WTC11 (cell line): ENCODE measurements around the gene GPD1L. TPM values are rescaled to one million over a fixed set of nuclear protein-coding genes. Genes with fewer than 3 reads are reported as not detected.
A peak's percentile ranks its signal among the peaks of the same experiment; 100 is the strongest.

ENCODE experiments used
- ATAC-seq: fragments of 200-7000 bp; cut with Tn5 transposase; 2 replicates; pipeline ENCODE4 v1.10.0; 2021; ENCODE audit warnings: mild to moderate bottlenecking, moderate library complexity
- CTCF ChIA-PET: fragments of 300-600 bp; sonication (Branson Sonifier 250); formaldehyde crosslinking; loops from one replicate; lab custom pipeline; 2021; ENCODE audit warnings: antibody characterized with exemption; lab: Charles Lee
- POLR2A ChIA-PET: fragments of 350-600 bp; sonication (Branson Sonifier 250); formaldehyde crosslinking; loops from one replicate; lab custom pipeline; 2021; ENCODE audit warnings: antibody characterized with exemption; lab: Charles Lee
- DNase-seq: peaks from one replicate; pipeline ENCODE4 v3.0.0; 2021; ENCODE audit warnings: low spot score
- H3K27ac Mint-ChIP-seq: 2 replicates; pipeline ENCODE4 v1.8.0; 2021; ENCODE audit warnings: mixed read lengths
- H3K27me3 Mint-ChIP-seq: 2 replicates; pipeline ENCODE4 v1.8.0; 2021; ENCODE audit warnings: low read depth, mild to moderate bottlenecking, moderate library complexity, mixed read lengths
- H3K36me3 Mint-ChIP-seq: 2 replicates; pipeline ENCODE4 v1.8.0; 2021; ENCODE audit warnings: mixed read lengths
- H3K4me1 Mint-ChIP-seq: 2 replicates; pipeline ENCODE4 v1.8.0; 2022; ENCODE audit warnings: mixed read lengths
- H3K4me3 Mint-ChIP-seq: 2 replicates; pipeline ENCODE4 v1.8.0; 2021; ENCODE audit warnings: mild to moderate bottlenecking, moderate library complexity, mixed read lengths
- H3K9me3 Mint-ChIP-seq: 2 replicates; pipeline ENCODE4 v1.8.0; 2021; ENCODE audit warnings: mixed read lengths
- ATF3 ChIP-seq: sonication (generic); formaldehyde crosslinking; conservative IDR thresholded peaks from 2 replicates; pipeline ENCODE4 v1.8.1; 2022; ENCODE audit warnings: mild to moderate bottlenecking, missing genetic modification reagents
- CBFB ChIP-seq: sonication (generic); formaldehyde crosslinking; IDR thresholded peaks from 2 replicates; pipeline ENCODE4 v1.8.1; 2022; ENCODE audit warnings: mild to moderate bottlenecking, low read depth, missing genetic modification reagents
- CREM ChIP-seq: sonication (generic); formaldehyde crosslinking; IDR thresholded peaks from 2 replicates; pipeline ENCODE4 v1.8.1; 2022; ENCODE audit warnings: mild to moderate bottlenecking, missing genetic modification reagents, moderate library complexity
- CTCF ChIP-seq: fragments of 200-600 bp; IDR thresholded peaks from 2 replicates; pipeline ENCODE4 v1.8.0; 2022; ENCODE audit warnings: antibody characterized with exemption
- ELF4 ChIP-seq: sonication (generic); formaldehyde crosslinking; IDR thresholded peaks from 2 replicates; pipeline ENCODE4 v1.8.1; 2022; ENCODE audit warnings: low read depth, mild to moderate bottlenecking, moderate library complexity, missing genetic modification reagents
- FOXP1 ChIP-seq: sonication (generic); formaldehyde crosslinking; IDR thresholded peaks from 2 replicates; pipeline ENCODE4 v1.8.0; 2022; ENCODE audit warnings: missing genetic modification reagents, mild to moderate bottlenecking, moderate library complexity, borderline replicate concordance
- GABPB1 ChIP-seq: sonication (generic); formaldehyde crosslinking; IDR thresholded peaks from 2 replicates; pipeline ENCODE4 v1.8.1; 2023; ENCODE audit warnings: mild to moderate bottlenecking, missing genetic modification reagents
- MXD4 ChIP-seq: fragments of 250-450 bp; sonication (Bioruptor Pico); IDR thresholded peaks from 2 replicates; pipeline ENCODE4 v1.8.0; 2021; ENCODE audit warnings: mild to moderate bottlenecking, moderate library complexity, borderline replicate concordance
- MYBL2 ChIP-seq: sonication (generic); formaldehyde crosslinking; IDR thresholded peaks from 2 replicates; pipeline ENCODE4 v1.8.1; 2023; ENCODE audit warnings: mild to moderate bottlenecking, moderate library complexity, missing genetic modification reagents
- NFYB ChIP-seq: sonication (generic); formaldehyde crosslinking; conservative IDR thresholded peaks from 2 replicates; pipeline ENCODE4 v1.8.0; 2022; ENCODE audit warnings: low read depth, missing genetic modification reagents
- PRRX2 ChIP-seq: fragments of 250-450 bp; sonication (Bioruptor Pico); IDR thresholded peaks from 2 replicates; pipeline ENCODE4 v1.8.0; 2021; ENCODE audit warnings: mild to moderate bottlenecking
- TP53 ChIP-seq: sonication (generic); formaldehyde crosslinking; IDR thresholded peaks from 2 replicates; pipeline ENCODE4 v1.8.1; 2023; ENCODE audit warnings: mild to moderate bottlenecking, missing genetic modification reagents
- USF1 ChIP-seq: sonication (generic); formaldehyde crosslinking; IDR thresholded peaks from 2 replicates; pipeline ENCODE4 v1.8.0; 2022; ENCODE audit warnings: mild to moderate bottlenecking, missing genetic modification reagents
- ZBTB21 ChIP-seq: sonication (generic); formaldehyde crosslinking; IDR thresholded peaks from 2 replicates; pipeline ENCODE4 v1.8.1; 2023; ENCODE audit warnings: mild to moderate bottlenecking, missing genetic modification reagents, borderline replicate concordance
- ZNF219 ChIP-seq: sonication (generic); formaldehyde crosslinking; IDR thresholded peaks from 2 replicates; pipeline ENCODE4 v1.8.0; 2023; ENCODE audit warnings: missing genetic modification reagents, mild to moderate bottlenecking, borderline replicate concordance
- ZNF263 ChIP-seq: sonication (generic); formaldehyde crosslinking; IDR thresholded peaks from 2 replicates; pipeline ENCODE4 v1.8.1; 2022; ENCODE audit warnings: low read depth, mild to moderate bottlenecking, moderate library complexity, missing genetic modification reagents
- ZNF396 ChIP-seq: fragments of 250-450 bp; sonication (Bioruptor Pico); IDR thresholded peaks from 2 replicates; pipeline ENCODE4 v1.8.0; 2021; ENCODE audit warnings: mild to moderate bottlenecking, moderate library complexity, borderline replicate concordance
- ZNF512 ChIP-seq: sonication (generic); formaldehyde crosslinking; IDR thresholded peaks from 2 replicates; pipeline ENCODE4 v1.8.1; 2022; ENCODE audit warnings: missing genetic modification reagents, borderline replicate concordance
- ZSCAN18 ChIP-seq: fragments of 250-450 bp; sonication (Bioruptor Pico); IDR thresholded peaks from 2 replicates; pipeline ENCODE4 v2.1.2; 2022; ENCODE audit warnings: mild to moderate bottlenecking, moderate library complexity
- total RNA-seq: library from RNA; stranded (reverse); gene quantifications from 3 replicates; pipeline ENCODE4 v1.2.3, GENCODE V29; 2021
- TF ChIP-seq, protein P1 (sequence below): sonication (generic); formaldehyde crosslinking; IDR thresholded peaks from 2 replicates; pipeline ENCODE4 v1.8.1; 2022; ENCODE audit warnings: mild to moderate bottlenecking, moderate library complexity, missing genetic modification reagents
- TF ChIP-seq, protein P2 (sequence below): sonication (generic); formaldehyde crosslinking; IDR thresholded peaks from 2 replicates; pipeline ENCODE4 v1.8.0; 2023; ENCODE audit warnings: missing genetic modification reagents
- TF ChIP-seq, protein P3 (sequence below): fragments of 250-450 bp; sonication (Bioruptor Pico); IDR thresholded peaks from 2 replicates; pipeline ENCODE4 v1.9.0; 2021; ENCODE audit warnings: mild to moderate bottlenecking

GPD1L gene
- total RNA-seq, 1 experiment from 2014 or later: 5.8 TPM

DNA sequence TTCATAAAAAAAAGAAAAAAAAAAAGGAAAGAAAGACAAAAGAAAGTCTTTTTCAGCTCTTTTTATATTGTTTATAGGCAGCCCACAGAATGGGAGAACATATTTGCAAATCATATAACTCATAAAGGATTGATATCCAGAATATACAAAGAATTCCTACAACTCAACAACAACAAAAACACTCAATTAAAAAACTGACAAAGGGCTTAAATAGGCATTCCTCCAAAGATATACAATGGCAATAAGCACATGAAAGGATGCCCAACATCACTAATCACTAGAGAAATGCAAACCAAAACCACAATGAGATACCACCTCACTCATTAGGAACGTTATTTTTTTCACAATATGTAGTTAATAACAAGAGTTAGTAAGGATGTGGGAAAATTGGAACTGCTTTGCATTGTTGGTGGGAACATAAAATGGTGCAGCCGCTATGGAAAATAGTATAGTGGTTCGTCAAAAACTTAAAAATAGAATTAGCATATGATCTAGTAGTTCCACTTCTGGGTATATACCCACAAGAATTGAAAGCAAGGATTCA is 77.8 kb downstream of the GPD1L start:
- H3K9me3 Mint-ChIP-seq: no peaks in the 10 kb centered on the region

DNA sequence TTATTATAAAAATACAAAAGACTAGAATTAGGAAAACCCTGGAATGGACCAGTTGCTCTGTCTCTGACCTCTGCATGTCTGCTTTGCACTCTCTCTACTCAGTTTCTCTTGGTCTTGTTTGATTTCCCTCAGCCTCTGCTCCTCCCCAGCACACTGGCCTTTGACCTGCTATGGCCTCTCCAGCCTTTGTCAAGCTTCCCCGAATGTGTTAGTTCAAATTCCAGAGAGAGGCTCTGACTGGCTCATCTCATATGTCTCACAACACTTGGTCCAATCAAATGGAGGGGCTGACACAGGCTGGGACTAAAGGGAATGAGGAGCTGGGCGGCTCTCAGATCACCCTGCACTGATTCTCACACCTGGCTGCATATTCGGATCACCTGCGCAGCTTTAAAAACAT is 79.7 kb downstream of the GPD1L start:
- peak; percentile 94 for ATAC-seq
- no peak for DNase-seq
- H3K9me3 Mint-ChIP-seq: no peaks in the 10 kb centered on the region
- POLR2A ChIA-PET: no interaction called here
- CTCF ChIA-PET: interaction anchor here (0.8 to 1.2 kb wide), 3 partner anchors 11 to 54 kb away, joined by 3 to 5 read pairs (median 3); no protein-coding TSS in a partner anchor
- H3K36me3 Mint-ChIP-seq: no peaks in the 10 kb centered on the region
- no peak overlapping the region for H3K4me3 Mint-ChIP-seq
- H3K27ac Mint-ChIP-seq: peak overlapping the region; percentile 74; the same call in 1 of the 2 replicates
- H3K27me3 Mint-ChIP-seq: no peaks in the 10 kb centered on the region
- TF ChIP-seq MYBL2 (CRISPR knock-in tag) (peak; percentile 35; the same call in 1 of the 2 replicates), NFYB (peak; percentile 37), CREM (CRISPR knock-in tag) (no peak), ZNF219 (CRISPR knock-in tag) (no peak), CBFB (CRISPR knock-in tag) (no peak)
- H3K4me1 Mint-ChIP-seq: peaks cover 16% of the 10 kb centered on the region

More for the DNA sequence above, 77.8 kb downstream of the GPD1L start:
- Mint-ChIP-seq H3K4me1 (peaks cover 9% of the 10 kb centered on the region), H3K27me3 (no peaks in the 10 kb centered on the region), H3K36me3 (no peaks in the 10 kb centered on the region), H3K4me3 (no peak overlapping the region), H3K27ac (no peak overlapping the region)
- DNase-seq (no peak), ATAC-seq (no peak)
- TF ChIP-seq USF1: no peak
- TF ChIP-seq ZNF263: no peak
- TF ChIP-seq ZNF396 (CRISPR knock-in tag): no peak
- TF ChIP-seq, protein P1, sequence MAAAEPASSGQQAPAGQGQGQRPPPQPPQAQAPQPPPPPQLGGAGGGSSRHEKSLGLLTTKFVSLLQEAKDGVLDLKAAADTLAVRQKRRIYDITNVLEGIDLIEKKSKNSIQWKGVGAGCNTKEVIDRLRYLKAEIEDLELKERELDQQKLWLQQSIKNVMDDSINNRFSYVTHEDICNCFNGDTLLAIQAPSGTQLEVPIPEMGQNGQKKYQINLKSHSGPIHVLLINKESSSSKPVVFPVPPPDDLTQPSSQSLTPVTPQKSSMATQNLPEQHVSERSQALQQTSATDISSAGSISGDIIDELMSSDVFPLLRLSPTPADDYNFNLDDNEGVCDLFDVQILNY (CRISPR knock-in tag): no peak
- no peak for TF ChIP-seq CREM (CRISPR knock-in tag)
- TF ChIP-seq ATF3 (CRISPR knock-in tag): no peak
- TF ChIP-seq CTCF: no peak
- TF ChIP-seq ZSCAN18 (CRISPR knock-in tag): no peak
- TF ChIP-seq NFYB: no peak
- TF ChIP-seq PRRX2 (CRISPR knock-in tag): no peak
- TF ChIP-seq ELF4 (CRISPR knock-in tag): no peak
- TF ChIP-seq, protein P2, sequence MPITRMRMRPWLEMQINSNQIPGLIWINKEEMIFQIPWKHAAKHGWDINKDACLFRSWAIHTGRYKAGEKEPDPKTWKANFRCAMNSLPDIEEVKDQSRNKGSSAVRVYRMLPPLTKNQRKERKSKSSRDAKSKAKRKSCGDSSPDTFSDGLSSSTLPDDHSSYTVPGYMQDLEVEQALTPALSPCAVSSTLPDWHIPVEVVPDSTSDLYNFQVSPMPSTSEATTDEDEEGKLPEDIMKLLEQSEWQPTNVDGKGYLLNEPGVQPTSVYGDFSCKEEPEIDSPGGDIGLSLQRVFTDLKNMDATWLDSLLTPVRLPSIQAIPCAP: no peak
- no peak for TF ChIP-seq GABPB1 (CRISPR knock-in tag)
- TF ChIP-seq TP53 (CRISPR knock-in tag): no peak
- TF ChIP-seq CBFB (CRISPR knock-in tag): no peak
- ChIA-PET POLR2A (no interaction called here), CTCF (no interaction called here)

DNA sequence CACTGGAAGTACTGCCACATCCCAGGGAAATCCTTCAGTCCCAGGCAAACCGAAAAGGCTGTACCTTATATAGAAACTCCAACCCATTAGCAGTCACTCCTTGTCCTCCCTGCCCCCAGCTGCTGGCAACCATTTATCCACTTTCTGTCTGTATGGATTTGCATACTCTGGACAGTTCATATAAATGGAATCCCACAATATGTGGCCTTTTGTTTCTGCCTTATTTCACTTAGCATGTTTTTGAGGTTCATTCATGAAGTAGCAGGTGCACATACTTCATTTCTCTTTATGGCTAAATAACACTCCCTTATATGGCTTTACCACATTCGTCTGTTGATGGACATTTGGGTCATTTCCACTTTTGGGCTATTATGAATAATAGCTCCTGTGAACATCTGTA is 80.5 kb downstream of the GPD1L start:
- Mint-ChIP-seq H3K4me3 (no peak overlapping the region), H3K27me3 (no peaks in the 10 kb centered on the region), H3K4me1 (peaks cover 16% of the 10 kb centered on the region), H3K36me3 (no peaks in the 10 kb centered on the region), H3K9me3 (no peaks in the 10 kb centered on the region), H3K27ac (no peak overlapping the region)
- POLR2A ChIA-PET: no interaction called here
- CTCF ChIA-PET: interaction anchor here (0.6 to 1.2 kb wide), 5 partner anchors 11 to 281 kb away, joined by 3 to 5 read pairs (median 3); no protein-coding TSS in a partner anchor
- DNase-seq: no peak
- ATAC-seq: no peak
- TF ChIP-seq ZBTB21 (CRISPR knock-in tag) (no peak), ZNF512 (CRISPR knock-in tag) (no peak), FOXP1 (no peak), MXD4 (CRISPR knock-in tag) (no peak)
- TF ChIP-seq, protein P3, sequence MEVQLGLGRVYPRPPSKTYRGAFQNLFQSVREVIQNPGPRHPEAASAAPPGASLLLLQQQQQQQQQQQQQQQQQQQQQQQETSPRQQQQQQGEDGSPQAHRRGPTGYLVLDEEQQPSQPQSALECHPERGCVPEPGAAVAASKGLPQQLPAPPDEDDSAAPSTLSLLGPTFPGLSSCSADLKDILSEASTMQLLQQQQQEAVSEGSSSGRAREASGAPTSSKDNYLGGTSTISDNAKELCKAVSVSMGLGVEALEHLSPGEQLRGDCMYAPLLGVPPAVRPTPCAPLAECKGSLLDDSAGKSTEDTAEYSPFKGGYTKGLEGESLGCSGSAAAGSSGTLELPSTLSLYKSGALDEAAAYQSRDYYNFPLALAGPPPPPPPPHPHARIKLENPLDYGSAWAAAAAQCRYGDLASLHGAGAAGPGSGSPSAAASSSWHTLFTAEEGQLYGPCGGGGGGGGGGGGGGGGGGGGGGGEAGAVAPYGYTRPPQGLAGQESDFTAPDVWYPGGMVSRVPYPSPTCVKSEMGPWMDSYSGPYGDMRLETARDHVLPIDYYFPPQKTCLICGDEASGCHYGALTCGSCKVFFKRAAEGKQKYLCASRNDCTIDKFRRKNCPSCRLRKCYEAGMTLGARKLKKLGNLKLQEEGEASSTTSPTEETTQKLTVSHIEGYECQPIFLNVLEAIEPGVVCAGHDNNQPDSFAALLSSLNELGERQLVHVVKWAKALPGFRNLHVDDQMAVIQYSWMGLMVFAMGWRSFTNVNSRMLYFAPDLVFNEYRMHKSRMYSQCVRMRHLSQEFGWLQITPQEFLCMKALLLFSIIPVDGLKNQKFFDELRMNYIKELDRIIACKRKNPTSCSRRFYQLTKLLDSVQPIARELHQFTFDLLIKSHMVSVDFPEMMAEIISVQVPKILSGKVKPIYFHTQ (CRISPR knock-in tag): no peak
